H1 (cell line): ENCODE results near the gene IGLL5. TPM values are rescaled to one million over a fixed set of nuclear protein-coding genes. Genes with fewer than 3 reads are reported as not detected.

ENCODE experiments used
- NRF1 ChIP-seq: IDR thresholded peaks from 2 replicates; pipeline ENCODE4 v1.6.1; 2011; ENCODE audit warnings: mild to moderate bottlenecking, low read depth, low read length, improper control_type of control experiment
- POLR2AphosphoS5 ChIP-seq: IDR thresholded peaks from 2 replicates; pipeline ENCODE4 v1.6.1; 2011; ENCODE audit warnings: low read depth, low read length
- RNF2 ChIP-seq: fragments of 200-900, 300-1000 bp; sonication (generic); IDR thresholded peaks from 2 replicates; pipeline ENCODE4 v1.7.1; 2016; ENCODE audit warnings: borderline replicate concordance, low read depth, mild to moderate bottlenecking, antibody characterized with exemption, low read length; ENCODE audit not compliant: poor library complexity, severe bottlenecking; ENCODE audit errors: missing control alignments
- SIX5 ChIP-seq: IDR thresholded peaks from 2 replicates; pipeline ENCODE4 v1.6.1; 2011; ENCODE audit warnings: mild to moderate bottlenecking, low read depth, low read length
- SP4 ChIP-seq: IDR thresholded peaks from 2 replicates; pipeline ENCODE4 v1.6.1; 2012; ENCODE audit warnings: low read length, inconsistent platforms
- polyA plus RNA-seq, 7 experiments: library from polyadenylated mRNA; depleted of rRNA in 3 of 7; stranded (reverse) in 5 of 7; unstranded in 2 of 7; fragments of >200 nt in 5 of 7; fragments of 200-250 nt in 2 of 7; gene quantifications; 1 replicate in 5 of 7; 2 replicates in 1 of 7; 4 replicates in 1 of 7; pipeline versions ENCODE4 v1.2.1 to v1.2.3, GENCODE V29; 2011 to 2013; ENCODE audit warnings: missing spikeins in 2 of 7, mixed read lengths in 2 of 7
- total RNA-seq: library from RNA; stranded (reverse); fragmentation: NEBNext Ultra II Directional; extraction: Animal tissue kit (Norgen Biotek cat#: 25700); gene quantifications from 2 replicates; pipeline ENCODE4 v1.2.1, GENCODE V29; 2021

Gene IGLL5
- total and polyA plus RNA-seq, 2 of the 8 experiments (the other 6 are each of a cell fraction or from before 2014, with no cell fraction given) = not detected

GRCh38 chr22:22870577-22871404 lies 16.8 kb upstream of the IGLL5 start (continued):
- TF ChIP-seq POLR2AphosphoS5 (no peak), NRF1 (no peak), SP4 (no peak), RNF2 (no peak), SIX5 (no peak)
